Keratinocyte (primary cell): ENCODE data around the gene CCN6. TPM values are rescaled to one million over a fixed set of nuclear protein-coding genes. Genes with fewer than 3 reads are reported as not detected.

ENCODE experiments used
- DNase-seq: peaks from one replicate; pipeline ENCODE4 v3.0.0-alpha.2; 2011; ENCODE audit warnings: low read depth, missing footprints, low spot score
- FAIRE-seq: peaks from 2 replicates; lab custom pipeline; 2011; peaks lifted over from hg19 to GRCh38; lab: Jason Lieb, UNC
- H2AFZ ChIP-seq: 2 replicates; pipeline ENCODE4 v1.6.0; 2012; ENCODE audit warnings: low read length, control low read depth, inconsistent platforms; ENCODE audit not compliant: control insufficient read depth
- H3K27ac ChIP-seq: 2 replicates; pipeline ENCODE4 v1.5.1; 2011; ENCODE audit warnings: low read length; ENCODE audit not compliant: control insufficient read depth, insufficient read depth
- H3K27me3 ChIP-seq: 3 replicates; pipeline ENCODE4 v1.6.0; 2011; ENCODE audit warnings: low read length; ENCODE audit not compliant: control insufficient read depth, insufficient read depth; ENCODE audit errors: extremely low read depth
- H3K36me3 ChIP-seq, 2 experiments: 2 replicates in 1 of 2; 3 replicates in 1 of 2; pipeline ENCODE4 v1.5.1; 2011; ENCODE audit warnings: low read length in 2 of 2, mild to moderate bottlenecking in 1 of 2; ENCODE audit not compliant: control insufficient read depth in 2 of 2, insufficient read depth in 2 of 2; ENCODE audit errors: extremely low read depth in 1 of 2
- H3K4me1 ChIP-seq: 3 replicates; pipeline ENCODE4 v1.5.1; 2011; ENCODE audit warnings: low read length; ENCODE audit not compliant: control insufficient read depth, insufficient read depth; ENCODE audit errors: extremely low read depth
- H3K4me2 ChIP-seq: 3 replicates; pipeline ENCODE4 v1.6.0; 2011; ENCODE audit warnings: low read depth, low read length; ENCODE audit not compliant: control insufficient read depth, insufficient read depth; ENCODE audit errors: extremely low read depth
- H3K4me3 ChIP-seq, 3 experiments: fragments of 200-600 bp in 1 of 3; sonication (generic) in 1 of 3; 2 replicates in 2 of 3; 3 replicates in 1 of 3; pipeline ENCODE4 v1.5.1; 2011 to 2016; ENCODE audit warnings: low read length in 3 of 3, mild to moderate bottlenecking in 3 of 3, control low read depth in 2 of 3, inconsistent platforms in 1 of 3, low read depth in 1 of 3, mixed read lengths in 1 of 3, mixed run types in 1 of 3, moderate library complexity in 1 of 3; ENCODE audit not compliant: control insufficient read depth in 2 of 3, insufficient read depth in 2 of 3; ENCODE audit errors: extremely low read depth in 1 of 3
- H3K79me2 ChIP-seq: 2 replicates; pipeline ENCODE4 v1.6.0; 2012; ENCODE audit warnings: low read length; ENCODE audit not compliant: control insufficient read depth, insufficient read depth
- H3K9ac ChIP-seq: 3 replicates; pipeline ENCODE4 v1.6.0; 2011; ENCODE audit warnings: low read length; ENCODE audit not compliant: control insufficient read depth, insufficient read depth; ENCODE audit errors: extremely low read depth
- H3K9me1 ChIP-seq: 3 replicates; pipeline ENCODE4 v1.6.0; 2011; ENCODE audit warnings: low read length; ENCODE audit not compliant: control insufficient read depth, insufficient read depth; ENCODE audit errors: extremely low read depth
- H3K9me3 ChIP-seq: 2 replicates; pipeline ENCODE4 v1.5.1; 2012; ENCODE audit warnings: low read depth, low read length; ENCODE audit not compliant: control insufficient read depth
- H4K20me1 ChIP-seq: 3 replicates; pipeline ENCODE4 v1.6.0; 2011; ENCODE audit warnings: low read length; ENCODE audit not compliant: control insufficient read depth, insufficient read depth; ENCODE audit errors: extremely low read depth
- EZH2 ChIP-seq: IDR thresholded peaks from one replicate; pipeline ENCODE4 v1.6.1; 2012; ENCODE audit warnings: inconsistent platforms, mild to moderate bottlenecking, low read length, moderate library complexity
- dilution Hi-C: fragments of 300-500 bp; cut with MboI; formaldehyde crosslinking; loops from one replicate; pipeline ENCODE4 v1.7.0; 2020; ENCODE audit warnings: low sequenced_read_pairs; ENCODE audit not compliant: extremely low pct_ligation_motif_present
- polyA minus RNA-seq, 3 experiments: library from RNA; depleted of rRNA, polyadenylated mRNA; stranded (reverse); fragments of >200 nt; gene quantifications; 1 replicate in 1 of 3; 2 replicates in 1 of 3; 3 replicates in 1 of 3; pipeline ENCODE4 v1.2.3, GENCODE V29; 2011
- polyA plus RNA-seq, 5 experiments: library from polyadenylated mRNA; depleted of rRNA in 3 of 5; stranded (reverse) in 3 of 5; stranded (forward) in 1 of 5; unstranded in 1 of 5; fragments of >200 nt; gene quantifications; 1 replicate in 1 of 5; 2 replicates in 3 of 5; 3 replicates in 1 of 5; pipeline versions ENCODE4 v1.2.1 to v1.2.3, GENCODE V29; 2011 to 2012; ENCODE audit warnings: missing spikeins in 2 of 5, low read depth in 1 of 5, low replicate concordance in 1 of 5
- TF ChIP-seq, protein P1 (sequence below), 3 experiments: IDR thresholded peaks in 1 of 3; conservative IDR thresholded peaks in 1 of 3; optimal IDR thresholded peaks in 1 of 3; 2 replicates in 2 of 3; 3 replicates in 1 of 3; pipeline versions ENCODE3 to v1.5.1; 2011; ENCODE audit warnings: low read length in 3 of 3, mild to moderate bottlenecking in 3 of 3, moderate library complexity in 2 of 3, control low read depth in 1 of 3, inconsistent platforms in 1 of 3; ENCODE audit not compliant: insufficient read depth in 2 of 3; ENCODE audit errors: extremely low read depth in 1 of 3

Gene CCN6
- polyA plus RNA-seq (0.46 to 0.90 TPM (median 0.50 TPM) in 3 replicates), polyA minus RNA-seq (0.13 to 0.77 TPM in 2 of 3 replicates, not detected in the other)
- 1.3 TPM for polyA plus RNA-seq (2011; ENCODE audit: low read depth)
- 0.31 and 0.43 TPM in 2 replicates for polyA plus RNA-seq (2011; cell fraction: cytosol; rRNA removed)
- 0.19 and 0.76 TPM in 2 replicates for polyA plus RNA-seq (2011; cell fraction: nucleus; rRNA removed)
- 0.63 and 0.80 TPM in 2 replicates for polyA plus RNA-seq (2012; ENCODE audit: low replicate concordance)
- not detected for polyA minus RNA-seq (2011; cell fraction: cytosol; rRNA and poly(A)+ RNA removed)
- 0.31 TPM in 1 of 2 replicates, not detected in the other for polyA minus RNA-seq (2011; cell fraction: nucleus; rRNA and poly(A)+ RNA removed)

DNA sequence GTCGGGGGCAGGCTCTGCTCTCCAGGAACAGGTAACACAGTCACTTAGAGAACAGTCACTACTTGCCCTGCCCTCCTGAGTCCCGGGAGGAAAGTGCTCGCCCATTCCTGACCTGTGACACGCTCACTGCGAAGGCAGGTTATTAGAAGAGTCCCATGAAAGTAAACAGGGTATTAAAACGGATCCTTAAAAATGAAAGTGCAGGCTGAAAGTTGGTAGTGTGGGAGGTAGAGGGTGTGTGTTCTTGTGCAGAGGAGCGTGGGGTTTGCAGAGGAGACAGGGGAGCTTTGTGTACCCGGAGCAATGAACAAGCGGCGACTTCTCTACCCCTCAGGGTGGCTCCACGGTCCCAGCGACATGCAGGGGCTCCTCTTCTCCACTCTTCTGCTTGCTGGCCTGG lies at the start of gene CCN6:
TSS of gene CCN6 (plus strand) at position 104 of the 400 bp plus-strand sequence. CDS start at position 358, 254 bp downstream.
- no peak within 1 kb of the TSS for H3K4me2 ChIP-seq
- no peak within 1 kb of the TSS for H3K9ac ChIP-seq
- no peaks in the 10 kb centered on the region for H3K4me1 ChIP-seq
- no peaks in the 10 kb centered on the region for H3K9me3 ChIP-seq
- no peak for DNase-seq
- FAIRE-seq, result no peak
- H2AFZ ChIP-seq, result peak within 1 kb of the TSS; percentile 17
- TF ChIP-seq EZH2, result no peak
- TF ChIP-seq, protein P1, sequence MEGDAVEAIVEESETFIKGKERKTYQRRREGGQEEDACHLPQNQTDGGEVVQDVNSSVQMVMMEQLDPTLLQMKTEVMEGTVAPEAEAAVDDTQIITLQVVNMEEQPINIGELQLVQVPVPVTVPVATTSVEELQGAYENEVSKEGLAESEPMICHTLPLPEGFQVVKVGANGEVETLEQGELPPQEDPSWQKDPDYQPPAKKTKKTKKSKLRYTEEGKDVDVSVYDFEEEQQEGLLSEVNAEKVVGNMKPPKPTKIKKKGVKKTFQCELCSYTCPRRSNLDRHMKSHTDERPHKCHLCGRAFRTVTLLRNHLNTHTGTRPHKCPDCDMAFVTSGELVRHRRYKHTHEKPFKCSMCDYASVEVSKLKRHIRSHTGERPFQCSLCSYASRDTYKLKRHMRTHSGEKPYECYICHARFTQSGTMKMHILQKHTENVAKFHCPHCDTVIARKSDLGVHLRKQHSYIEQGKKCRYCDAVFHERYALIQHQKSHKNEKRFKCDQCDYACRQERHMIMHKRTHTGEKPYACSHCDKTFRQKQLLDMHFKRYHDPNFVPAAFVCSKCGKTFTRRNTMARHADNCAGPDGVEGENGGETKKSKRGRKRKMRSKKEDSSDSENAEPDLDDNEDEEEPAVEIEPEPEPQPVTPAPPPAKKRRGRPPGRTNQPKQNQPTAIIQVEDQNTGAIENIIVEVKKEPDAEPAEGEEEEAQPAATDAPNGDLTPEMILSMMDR (optimal IDR thresholded peaks at IDR 0.05 in 1 of 3, IDR thresholded peaks at IDR 0.05 in 1 of 3, conservative IDR thresholded peaks at IDR 0.05 in 1 of 3; ENCODE audit: extremely low read depth in 1 of 3, insufficient read depth in 2 of 3, low read length in 3 of 3), result no peak
- dilution Hi-C loops, result no loop called here
- peak within 1 kb of the TSS in 2 of 3 experiments; percentile 4 to 5 for H3K4me3 ChIP-seq
- no peaks in the 10 kb centered on the region for H3K27me3 ChIP-seq
- no peaks in the 10 kb centered on the region for H3K36me3 ChIP-seq
- no peak within 1 kb of the TSS for H3K27ac ChIP-seq
- H4K20me1 ChIP-seq, result no peaks in the 10 kb centered on the region
- H3K79me2 ChIP-seq, result no peaks in the 10 kb centered on the region
- no peaks in the 10 kb centered on the region for H3K9me1 ChIP-seq

DNA sequence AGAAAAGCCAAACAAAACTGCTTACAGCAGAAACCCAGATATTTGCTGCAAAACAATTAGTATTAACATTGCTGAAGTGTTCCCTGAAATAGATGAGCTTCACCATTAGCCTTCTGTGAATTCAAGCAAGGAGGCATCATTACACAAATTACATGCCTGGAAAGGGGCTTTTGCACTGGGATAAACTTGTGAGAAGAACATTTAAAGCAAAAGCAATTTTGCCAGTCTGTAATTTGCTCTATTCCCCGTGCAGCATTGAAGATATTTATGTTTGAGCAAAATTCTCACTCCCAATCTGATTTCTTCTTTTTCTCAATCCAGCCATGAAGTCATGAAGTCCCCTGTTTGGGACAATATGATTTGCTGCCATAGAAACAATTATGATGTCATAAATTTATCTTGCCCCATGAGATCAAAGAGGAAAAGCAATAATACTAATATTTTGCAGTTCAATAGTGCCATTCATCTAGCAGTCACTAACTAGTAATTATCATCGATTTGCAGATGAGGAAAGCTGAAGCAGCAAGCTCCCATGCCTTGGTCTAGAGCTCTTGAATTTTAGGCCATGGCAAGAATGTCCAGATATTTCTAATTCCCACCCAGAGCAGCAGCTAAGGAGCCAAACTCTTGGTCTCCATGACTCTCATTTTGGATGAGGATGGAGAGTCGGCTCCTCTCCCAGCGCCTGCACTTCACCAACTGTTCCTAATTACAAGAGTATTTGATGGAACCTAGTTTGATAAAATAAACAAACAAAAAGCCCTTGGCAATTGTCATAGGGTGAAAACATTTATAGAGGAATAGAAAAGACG lies 49.5 kb upstream of the CCN6 start:
- Histone ChIP-seq H3K79me2 (no peaks in the 10 kb centered on the region), H3K4me2 (no peak overlapping the region), H3K36me3 (no peaks in the 10 kb centered on the region), H3K9ac (no peak overlapping the region), H3K9me3 (no peaks in the 10 kb centered on the region), H3K27me3 (no peaks in the 10 kb centered on the region), H4K20me1 (no peaks in the 10 kb centered on the region), H2AFZ (no peak overlapping the region), H3K4me3 (no peak overlapping the region), H3K27ac (no peak overlapping the region), H3K9me1 (no peaks in the 10 kb centered on the region), H3K4me1 (no peaks in the 10 kb centered on the region)
- TF ChIP-seq, protein P1 (optimal IDR thresholded peaks at IDR 0.05 in 1 of 3, IDR thresholded peaks at IDR 0.05 in 1 of 3, conservative IDR thresholded peaks at IDR 0.05 in 1 of 3; ENCODE audit: extremely low read depth in 1 of 3, insufficient read depth in 2 of 3, low read length in 3 of 3), result no peak
- no peak for TF ChIP-seq EZH2
- dilution Hi-C loops, result no loop called here
- FAIRE-seq (no peak), DNase-seq (no peak)
